Astrocyte of the spinal cord (primary cell): ENCODE data around the gene ZNF341.

Source experiments
- DNase-seq: peaks from one replicate; pipeline ENCODE4 v3.0.0; 2011; ENCODE audit warnings: low read depth, low spot score
- H3K4me3 ChIP-seq: 2 replicates; pipeline ENCODE4 v1.5.1; 2011; ENCODE audit warnings: low read depth, mild to moderate bottlenecking, low read length, moderate library complexity
- CTCF ChIP-seq: IDR thresholded peaks from 2 replicates; pipeline ENCODE4 v1.5.1; 2012; ENCODE audit warnings: low read depth, mild to moderate bottlenecking, low read length, inconsistent platforms
- in situ Hi-C: cut with HindIII; loops from 2 replicates; pipeline ENCODE4 v1.10.0; 2017; ENCODE audit warnings: low sequenced_read_pairs

The ZNF341 gene

GRCh38 chr20:33826270-33826897, 94.6 kb downstream of the ZNF341 start:
- DNase-seq = no peak
- TF ChIP-seq CTCF = no peak
- H3K4me3 ChIP-seq = no peak overlapping the region
- in situ Hi-C loops = no loop called here

GRCh38 chr20:33827109-33827508, 95.3 kb downstream of the ZNF341 start:
- in situ Hi-C loops = no loop called here
- no peak for DNase-seq
- no peak for TF ChIP-seq CTCF
- no peak overlapping the region for H3K4me3 ChIP-seq

GRCh38 chr20:33827634-33828325, 96.0 kb downstream of the ZNF341 start:
- no peak overlapping the region for H3K4me3 ChIP-seq
- in situ Hi-C loops = no loop called here
- no peak for DNase-seq
- TF ChIP-seq CTCF = no peak

- no peak for DNase-seq
- in situ Hi-C loops = no loop called here
- no peak for TF ChIP-seq CTCF
- H3K4me3 ChIP-seq = no peak overlapping the region
These were observed 96.6 kb downstream of the ZNF341 start for GRCh38 chr20:33828326-33828844.

- in situ Hi-C loops = no loop called here
- TF ChIP-seq CTCF = no peak
- no peak for DNase-seq
- no peak overlapping the region for H3K4me3 ChIP-seq
These were observed 97.3 kb downstream of the ZNF341 start for GRCh38 chr20:33828967-33829560.

GRCh38 chr20:33829636-33830035, 97.8 kb downstream of the ZNF341 start:
- in situ Hi-C loops = no loop called here
- no peak for TF ChIP-seq CTCF
- no peak for DNase-seq
- H3K4me3 ChIP-seq = no peak overlapping the region
